A549 (cell line): Measurements from ENCODE around the gene PUM1.

Experiments used
- BHLHE40 ChIP-seq: IDR thresholded peaks from 2 replicates; pipeline ENCODE4 v1.6.1; 2012; ENCODE audit warnings: low read depth, low read length, inconsistent platforms
- CEBPB ChIP-seq, 2 experiments: fragments of >200 bp in 1 of 2; sonication (Bioruptor Twin) in 1 of 2; formaldehyde crosslinking in 1 of 2; IDR thresholded peaks; 2 replicates each; pipeline ENCODE4 v1.6.1; 2012 to 2016
- CTCF ChIP-seq: fragments of >200 bp; sonication (Bioruptor Twin); formaldehyde crosslinking; IDR thresholded peaks from 3 replicates; pipeline ENCODE4 v1.5.1; 2016
- EHF ChIP-seq: fragments of 250-450 bp; sonication (Bioruptor Pico); IDR thresholded peaks from 2 replicates; pipeline ENCODE4 v1.5.0; 2020; ENCODE audit warnings: mild to moderate bottlenecking
- EP300 ChIP-seq, 2 experiments: fragments of >200 bp; sonication (Bioruptor Twin); formaldehyde crosslinking; IDR thresholded peaks; 2 replicates in 1 of 2; 3 replicates in 1 of 2; pipeline ENCODE4 v1.6.1; 2016 to 2017
- JUN ChIP-seq, 2 experiments: fragments of >200 bp; sonication (Bioruptor Twin); formaldehyde crosslinking; IDR thresholded peaks; 2 replicates in 1 of 2; 3 replicates in 1 of 2; pipeline ENCODE4 v1.6.1; 2016 to 2017
- POLR2A ChIP-seq: IDR thresholded peaks from 2 replicates; pipeline ENCODE4 v1.6.1; 2012; ENCODE audit warnings: mild to moderate bottlenecking, low read length
- RAD21 ChIP-seq, 2 experiments: fragments of >200 bp in 1 of 2; sonication (Bioruptor Twin) in 1 of 2; formaldehyde crosslinking in 1 of 2; IDR thresholded peaks in 1 of 2; conservative IDR thresholded peaks in 1 of 2; 2 replicates in 1 of 2; 3 replicates in 1 of 2; pipeline ENCODE4 v1.6.1; 2012 to 2018; ENCODE audit warnings: inconsistent platforms in 1 of 2
- REST ChIP-seq: fragments of 200-600 bp; sonication (generic); IDR thresholded peaks from 2 replicates; pipeline ENCODE4 v1.6.1; 2016; ENCODE audit warnings: antibody characterized with exemption, mild to moderate bottlenecking, moderate library complexity
- RFX5 ChIP-seq: fragments of 450-650 bp; IDR thresholded peaks from 2 replicates; pipeline ENCODE4 v1.7.1; 2014; ENCODE audit warnings: antibody characterized with exemption, mild to moderate bottlenecking, moderate library complexity
- SMC3 ChIP-seq: fragments of >200 bp; sonication (Bioruptor Twin); formaldehyde crosslinking; IDR thresholded peaks from 3 replicates; pipeline ENCODE4 v1.6.1; 2018; ENCODE audit warnings: inconsistent platforms
- USF2 ChIP-seq: fragments of 450-650 bp; IDR thresholded peaks from 2 replicates; pipeline ENCODE4 v1.6.1; 2014; ENCODE audit warnings: antibody characterized with exemption
- ZFP36 ChIP-seq: fragments of 450-650 bp; IDR thresholded peaks from 2 replicates; pipeline ENCODE4 v1.6.1; 2014; ENCODE audit warnings: borderline replicate concordance; ENCODE audit not compliant: partially characterized antibody
- TF ChIP-seq, protein P1 (sequence below): fragments of 150-350 bp; IDR thresholded peaks from 2 replicates; pipeline ENCODE4 v1.6.1; 2014; ENCODE audit warnings: low read depth, mild to moderate bottlenecking, low read length

GRCh38 chr1:30902593-30903290 lies 162.8 kb downstream of the PUM1 start:
- TF ChIP-seq ZFP36 (no peak), CTCF (no peak), EHF (CRISPR knock-in tag) (no peak), CEBPB (IDR thresholded peaks at IDR 0.05) (no peak), SMC3 (no peak), POLR2A (no peak), USF2 (no peak), EP300 (IDR thresholded peaks at IDR 0.05) (no peak), JUN (IDR thresholded peaks at IDR 0.05) (no peak), REST (no peak), RFX5 (no peak), BHLHE40 (no peak), RAD21 (conservative IDR thresholded peaks at IDR 0.05 in 1 of 2, IDR thresholded peaks at IDR 0.05 in 1 of 2) (no peak)
- TF ChIP-seq, protein P1, sequence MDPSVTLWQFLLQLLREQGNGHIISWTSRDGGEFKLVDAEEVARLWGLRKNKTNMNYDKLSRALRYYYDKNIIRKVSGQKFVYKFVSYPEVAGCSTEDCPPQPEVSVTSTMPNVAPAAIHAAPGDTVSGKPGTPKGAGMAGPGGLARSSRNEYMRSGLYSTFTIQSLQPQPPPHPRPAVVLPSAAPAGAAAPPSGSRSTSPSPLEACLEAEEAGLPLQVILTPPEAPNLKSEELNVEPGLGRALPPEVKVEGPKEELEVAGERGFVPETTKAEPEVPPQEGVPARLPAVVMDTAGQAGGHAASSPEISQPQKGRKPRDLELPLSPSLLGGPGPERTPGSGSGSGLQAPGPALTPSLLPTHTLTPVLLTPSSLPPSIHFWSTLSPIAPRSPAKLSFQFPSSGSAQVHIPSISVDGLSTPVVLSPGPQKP = no peak
